Upper lobe of left lung (tissue), 6 donors: Measurements from ENCODE around the gene NAP1L1. TPM values are rescaled to one million over a fixed set of nuclear protein-coding genes. Genes with fewer than 3 reads are reported as not detected.

Experiments
- ATAC-seq, 2 donors: fragments of 200-7000 bp; cut with Tn5 transposase; one replicate each; pipeline ENCODE4 v1.9.1; 2022; ENCODE audit warnings: mild to moderate bottlenecking in 2 of 2, moderate library complexity in 2 of 2; ENCODE audit not compliant: low FRiP score in 2 of 2
- DNase-seq, 2 donors: peaks; one replicate each; pipeline ENCODE4 v3.0.0-alpha.2; 2019 to 2020
- H3K27ac ChIP-seq, 4 donors: fragments of 200-600 bp; sonication (generic); one replicate each; pipeline ENCODE4 v1.5.1; 2016 to 2019
- H3K27me3 ChIP-seq, 4 donors: fragments of 200-600 bp; sonication (generic); one replicate each; pipeline ENCODE4 v1.5.1; 2017 to 2019
- H3K36me3 ChIP-seq, 4 donors: fragments of 200-600 bp; sonication (generic); one replicate each; pipeline ENCODE4 v1.5.1; 2016 to 2019
- H3K4me1 ChIP-seq, 4 donors: fragments of 200-600 bp; sonication (generic); one replicate each; pipeline ENCODE4 v1.5.1; 2018 to 2019
- H3K4me3 ChIP-seq, 4 donors: fragments of 200-600 bp; sonication (generic); one replicate each; pipeline ENCODE4 v1.5.1; 2017 to 2019; ENCODE audit warnings: mild to moderate bottlenecking in 2 of 4, moderate library complexity in 1 of 4
- H3K9me3 ChIP-seq, 4 donors: fragments of 200-600 bp; sonication (generic); one replicate each; pipeline ENCODE4 v1.5.1; 2018 to 2019
- CTCF ChIP-seq, 6 experiments: fragments of 450-650 bp in 4 of 6; fragments of 200-600 bp in 2 of 6; sonication (generic) in 2 of 6; IDR thresholded peaks; one replicate each; pipeline ENCODE4 v1.5.1; 2016 to 2019; ENCODE audit warnings: antibody characterized with exemption in 6 of 6
- EP300 ChIP-seq, 4 donors: sonication (generic); formaldehyde crosslinking; IDR thresholded peaks; one replicate each; pipeline ENCODE4 v1.5.1; 2017; ENCODE audit warnings: antibody characterized with exemption in 4 of 4, control low read depth in 2 of 4
- POLR2A ChIP-seq, 4 donors: fragments of 450-650 bp; IDR thresholded peaks; one replicate each; pipeline ENCODE4 v1.5.1; 2016 to 2017; ENCODE audit warnings: antibody characterized with exemption in 4 of 4, mild to moderate bottlenecking in 2 of 4
- POLR2AphosphoS5 ChIP-seq, 2 donors: sonication (generic); formaldehyde crosslinking; IDR thresholded peaks; one replicate each; pipeline ENCODE4 v1.5.1; 2017; ENCODE audit warnings: antibody characterized with exemption in 2 of 2
- WGBS, 2 donors: methylation state at CpG; one replicate each; pipeline ENCODE4 v1.1.5; 2017 to 2018; 5-methylcytosine and 5-hydroxymethylcytosine counted together
- total RNA-seq, 6 donors: library from RNA; depleted of rRNA in 4 of 6; stranded (reverse); fragments of >200 nt in 4 of 6; gene quantifications; one replicate each; pipeline versions ENCODE4 v1.1.0 to v1.2.1, GENCODE V29; 2016 to 2021
- donor health status: DM: no; HTN: no; CAD: no; lungs with moderate emphysema.
- donor health status: DM: no; HTN: yes; CAD: no; lungs with severe emphysema.

NAP1L1 gene
- total RNA-seq, 6 donors from 2014 or later, result 245 to 595 (median 329) TPM

- H3K9me3 ChIP-seq, result peaks cover 0 to 7% (median 2%) of the 10 kb centered on the region in 4 donors
- 78 to 79% methylated on average over 2 of the region's 2 CpGs for WGBS, 2 donors
- no peak overlapping the region for H3K27ac ChIP-seq
- ATAC-seq (no peak), DNase-seq (no peak)
- TF ChIP-seq POLR2AphosphoS5 (IDR thresholded peaks at IDR 0.05) (no peak), CTCF (IDR thresholded peaks at IDR 0.05) (no peak), POLR2A (IDR thresholded peaks at IDR 0.05) (no peak), EP300 (IDR thresholded peaks at IDR 0.05) (no peak)
- no peaks in the 10 kb centered on the region for H3K27me3 ChIP-seq
- H3K36me3 ChIP-seq, result peaks cover 0 to 4% (median 0%) of the 10 kb centered on the region in 4 donors
- H3K4me3 ChIP-seq, result no peak overlapping the region
- H3K4me1 ChIP-seq, result peaks cover 6 to 42% (median 8%) of the 10 kb centered on the region in 4 donors
These were observed 4.3 kb downstream of the NAP1L1 start for GRCh38 chr12:76080017-76080728.

GRCh38 chr12:76078748-76079147 lies 5.7 kb downstream of the NAP1L1 start:
- H3K4me1 ChIP-seq, result peaks cover 4 to 40% (median 8%) of the 10 kb centered on the region in 4 donors
- TF ChIP-seq POLR2AphosphoS5 (IDR thresholded peaks at IDR 0.05), result no peak
- no peak for TF ChIP-seq CTCF (IDR thresholded peaks at IDR 0.05)
- no peak for TF ChIP-seq EP300 (IDR thresholded peaks at IDR 0.05)
- TF ChIP-seq POLR2A (IDR thresholded peaks at IDR 0.05), result no peak
- peaks cover 0 to 5% (median 0%) of the 10 kb centered on the region in 4 donors for H3K36me3 ChIP-seq
- 88 to 95% methylated on average over 2 of the region's 2 CpGs for WGBS, 2 donors
- H3K27me3 ChIP-seq, result no peaks in the 10 kb centered on the region
- no peak overlapping the region for H3K4me3 ChIP-seq
- peaks cover 0 to 7% (median 2%) of the 10 kb centered on the region in 4 donors for H3K9me3 ChIP-seq
- H3K27ac ChIP-seq, result no peak overlapping the region
- no peak for DNase-seq
- ATAC-seq, result no peak

GRCh38 chr12:76075448-76075847 lies 9.0 kb downstream of the NAP1L1 start:
- peaks cover 0 to 7% (median 2%) of the 10 kb centered on the region in 4 donors for H3K9me3 ChIP-seq
- no peak for DNase-seq
- TF ChIP-seq POLR2A (IDR thresholded peaks at IDR 0.05) (no peak), EP300 (IDR thresholded peaks at IDR 0.05) (no peak), POLR2AphosphoS5 (IDR thresholded peaks at IDR 0.05) (no peak), CTCF (IDR thresholded peaks at IDR 0.05) (no peak)
- peaks cover 0 to 24% (median 0%) of the 10 kb centered on the region in 4 donors for H3K36me3 ChIP-seq
- 89 to 91% methylated on average over 1 of the region's 1 CpG for WGBS, 2 donors
- no peak overlapping the region for H3K27ac ChIP-seq
- no peak for ATAC-seq
- peaks cover 0 to 15% (median 2%) of the 10 kb centered on the region in 4 donors for H3K4me1 ChIP-seq
- H3K4me3 ChIP-seq, result no peak overlapping the region
- H3K27me3 ChIP-seq, result no peaks in the 10 kb centered on the region

- peaks cover 0 to 30% (median 0%) of the 10 kb centered on the region in 4 donors for H3K36me3 ChIP-seq
- 89 to 97% methylated on average over 1 of the region's 1 CpG for WGBS, 2 donors
- peaks cover 0 to 15% (median 2%) of the 10 kb centered on the region in 4 donors for H3K4me1 ChIP-seq
- no peaks in the 10 kb centered on the region for H3K27me3 ChIP-seq
- no peak for TF ChIP-seq CTCF (IDR thresholded peaks at IDR 0.05)
- TF ChIP-seq EP300 (IDR thresholded peaks at IDR 0.05), result no peak
- TF ChIP-seq POLR2AphosphoS5 (IDR thresholded peaks at IDR 0.05), result no peak
- no peak for TF ChIP-seq POLR2A (IDR thresholded peaks at IDR 0.05)
- peaks cover 0 to 7% (median 2%) of the 10 kb centered on the region in 4 donors for H3K9me3 ChIP-seq
- ATAC-seq, result no peak
- H3K4me3 ChIP-seq, result no peak overlapping the region
- no peak overlapping the region for H3K27ac ChIP-seq
- DNase-seq, result no peak
These were observed 9.7 kb downstream of the NAP1L1 start for GRCh38 chr12:76074701-76075336.
